Muscle layer of colon (tissue), 2 donors: ENCODE measurements around the gene ZSWIM5.
"Not testable (repeated sequence)": the region's sequence is repeated elsewhere in the genome, so short reads cannot be mapped to it uniquely, and the experiment has no call there.

Source experiments
- H3K27ac ChIP-seq: one replicate; pipeline ENCODE4 v1.7.0; 2013; ENCODE audit warnings: low read depth, mild to moderate bottlenecking, low read length, moderate library complexity
- H3K27me3 ChIP-seq, 2 donors: one replicate each; pipeline ENCODE4 v1.7.0; 2013; ENCODE audit warnings: low read length in 2 of 2, mild to moderate bottlenecking in 2 of 2; ENCODE audit not compliant: insufficient read depth in 2 of 2, control insufficient read depth in 1 of 2
- H3K36me3 ChIP-seq: one replicate; pipeline ENCODE4 v1.7.0; 2013; ENCODE audit warnings: mild to moderate bottlenecking, low read length; ENCODE audit not compliant: insufficient read depth
- H3K4me1 ChIP-seq: one replicate; pipeline ENCODE4 v1.7.0; 2013; ENCODE audit warnings: mild to moderate bottlenecking, low read length; ENCODE audit not compliant: insufficient read depth
- H3K4me3 ChIP-seq, 2 donors: one replicate each; pipeline ENCODE4 v1.7.0; 2013; ENCODE audit warnings: low read length in 2 of 2, low read depth in 1 of 2, mild to moderate bottlenecking in 1 of 2, moderate library complexity in 1 of 2
- H3K9ac ChIP-seq: one replicate; pipeline ENCODE4 v1.7.0; 2013; ENCODE audit warnings: low read length
- H3K9me3 ChIP-seq: one replicate; pipeline ENCODE4 v1.7.0; 2013; ENCODE audit warnings: mild to moderate bottlenecking, low read length
- donor health status: abdominal sarcoma.
- donor health status: Adenocarcinoma of cecum.

The ZSWIM5 gene

DNA sequence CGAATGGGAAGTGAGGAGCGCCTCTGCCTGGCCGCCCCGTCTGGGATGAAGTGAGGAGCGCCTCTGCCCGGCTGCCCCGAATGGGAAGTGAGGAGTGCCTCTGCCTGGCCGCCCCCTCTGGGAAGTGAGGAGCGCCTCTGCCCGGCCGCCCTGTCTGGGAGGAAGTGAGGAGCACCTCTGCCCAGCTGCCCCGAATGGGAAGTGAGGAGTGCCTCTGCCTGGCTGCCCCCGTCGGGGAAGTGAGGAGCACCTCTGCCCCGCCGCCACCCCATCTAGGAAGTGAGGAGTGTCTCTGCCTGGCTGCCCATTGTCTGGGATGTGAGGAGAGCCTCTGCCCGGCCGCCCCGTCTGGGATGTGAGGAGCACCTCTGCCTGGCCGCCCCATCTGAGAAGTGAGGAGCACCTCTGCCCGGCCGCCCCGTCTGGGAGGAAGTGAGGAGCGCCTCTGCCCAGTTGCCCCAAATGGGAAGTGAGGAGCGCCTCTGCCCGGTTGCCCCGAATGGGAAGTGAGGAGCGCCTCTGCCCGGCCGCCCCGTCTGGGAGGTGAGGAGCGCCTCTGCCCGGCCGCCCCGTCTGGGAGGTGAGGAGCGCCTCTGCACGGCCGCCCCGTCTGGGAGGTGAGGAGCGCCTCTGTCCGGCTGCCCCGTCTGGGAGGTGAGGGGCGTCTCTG is 100.8 kb downstream of the ZSWIM5 start:
- not testable (repeated sequence) for H3K9me3 ChIP-seq, H3K4me1 ChIP-seq

GRCh38 chr1:45103534-45103933 is 102.9 kb downstream of the ZSWIM5 start:
- H3K36me3 ChIP-seq = no peaks in the 10 kb centered on the region
- no peaks in the 10 kb centered on the region for H3K27me3 ChIP-seq
- no peaks in the 10 kb centered on the region for H3K4me1 ChIP-seq
- H3K9ac ChIP-seq = no peak overlapping the region
- no peak overlapping the region for H3K27ac ChIP-seq
- no peaks in the 10 kb centered on the region for H3K9me3 ChIP-seq
- H3K4me3 ChIP-seq = no peak overlapping the region

More for the DNA sequence above, 100.8 kb downstream of the ZSWIM5 start:
- not testable (repeated sequence) for H3K27me3 ChIP-seq, H3K27ac ChIP-seq, H3K36me3 ChIP-seq, H3K4me3 ChIP-seq, H3K9ac ChIP-seq

DNA sequence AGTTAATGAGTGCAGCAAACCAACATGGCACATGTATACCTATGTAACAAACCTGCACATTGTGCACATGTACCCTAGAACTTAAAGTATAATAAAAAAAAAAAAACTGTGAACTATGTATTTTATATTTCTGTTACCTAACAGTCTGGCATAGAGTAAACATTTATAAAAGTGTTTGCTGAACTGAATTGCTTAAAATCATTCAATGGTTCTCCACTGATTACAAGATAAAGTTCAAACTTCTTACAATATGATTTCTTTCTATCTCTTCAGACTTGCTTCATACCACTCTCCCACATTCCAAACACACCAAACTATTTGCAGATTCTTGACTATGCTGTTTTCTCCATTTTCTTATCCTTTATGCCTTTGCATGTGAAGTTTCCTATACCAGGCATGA is 104.5 kb downstream of the ZSWIM5 start:
- H3K36me3 ChIP-seq = no peaks in the 10 kb centered on the region
- no peaks in the 10 kb centered on the region for H3K4me1 ChIP-seq
- H3K27ac ChIP-seq = no peak overlapping the region
- H3K9me3 ChIP-seq = no peaks in the 10 kb centered on the region
- H3K9ac ChIP-seq = no peak overlapping the region
- H3K4me3 ChIP-seq = no peak overlapping the region
- H3K27me3 ChIP-seq = no peaks in the 10 kb centered on the region

DNA sequence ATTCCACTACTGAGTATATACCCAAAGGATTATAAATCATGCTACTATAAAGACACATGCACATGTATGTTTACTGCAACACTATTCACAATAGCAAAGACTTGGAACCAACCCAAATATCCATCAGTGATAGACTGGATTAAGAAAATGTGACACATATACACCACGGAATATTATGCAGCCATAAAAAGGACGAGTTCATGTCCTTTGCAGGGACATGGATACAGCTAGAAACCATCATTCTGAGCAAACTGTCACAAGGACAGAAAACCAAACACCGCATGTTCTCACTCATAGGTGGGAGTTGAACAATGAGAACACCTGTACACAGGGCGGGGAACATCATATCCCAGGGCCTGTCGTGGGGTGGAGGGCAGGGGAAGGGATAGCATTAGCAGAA is 104.9 kb downstream of the ZSWIM5 start:
- not testable (repeated sequence) for H3K36me3 ChIP-seq, H3K27ac ChIP-seq, H3K9me3 ChIP-seq, H3K4me1 ChIP-seq, H3K4me3 ChIP-seq, H3K9ac ChIP-seq, H3K27me3 ChIP-seq

GRCh38 chr1:45097944-45098343 is 108.5 kb downstream of the ZSWIM5 start:
- H3K4me3 ChIP-seq = no peak overlapping the region
- no peak overlapping the region for H3K9ac ChIP-seq
- H3K27me3 ChIP-seq = no peaks in the 10 kb centered on the region
- no peak overlapping the region for H3K27ac ChIP-seq
- H3K36me3 ChIP-seq = no peaks in the 10 kb centered on the region
- H3K4me1 ChIP-seq = no peaks in the 10 kb centered on the region
- H3K9me3 ChIP-seq = no peaks in the 10 kb centered on the region

- H3K36me3 ChIP-seq = no peaks in the 10 kb centered on the region
Measured at GRCh38 chr1:45097079-45097478, 109.3 kb downstream of the ZSWIM5 start.

GRCh38 chr1:45095450-45095849 is 111.0 kb downstream of the ZSWIM5 start:
- no peaks in the 10 kb centered on the region for H3K9me3 ChIP-seq
- H3K9ac ChIP-seq = no peak overlapping the region
- no peak overlapping the region for H3K4me3 ChIP-seq
- no peak overlapping the region for H3K27ac ChIP-seq
- no peaks in the 10 kb centered on the region for H3K36me3 ChIP-seq
- no peaks in the 10 kb centered on the region for H3K27me3 ChIP-seq
- H3K4me1 ChIP-seq = no peaks in the 10 kb centered on the region

More at GRCh38 chr1:45097079-45097478, 109.3 kb downstream of the ZSWIM5 start:
- Histone ChIP-seq H3K9me3 (no peaks in the 10 kb centered on the region), H3K27me3 (no peaks in the 10 kb centered on the region), H3K27ac (no peak overlapping the region), H3K4me1 (no peaks in the 10 kb centered on the region), H3K4me3 (no peak overlapping the region), H3K9ac (no peak overlapping the region)

DNA sequence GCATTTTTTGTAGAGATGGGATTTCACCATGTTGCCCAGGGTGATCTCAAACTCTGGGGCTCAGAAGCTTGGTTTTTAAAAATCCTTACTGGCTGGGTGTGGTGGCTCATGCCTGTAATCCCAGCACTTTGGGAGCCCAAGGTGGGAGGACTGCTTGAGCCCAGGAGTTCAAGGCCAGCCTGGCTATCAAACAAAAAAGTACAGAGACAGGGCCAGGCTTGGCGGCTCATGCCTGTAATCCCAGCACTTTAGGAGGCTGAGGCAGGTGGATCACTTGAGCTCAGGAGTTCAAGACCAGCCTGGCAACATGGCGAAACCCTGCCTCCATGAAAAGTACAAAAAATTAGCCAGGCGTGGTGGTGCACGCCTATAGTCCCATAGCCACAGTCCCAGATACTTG is 112.0 kb downstream of the ZSWIM5 start:
- H3K36me3 ChIP-seq, H3K27me3 ChIP-seq, H3K9me3 ChIP-seq, H3K9ac ChIP-seq, H3K27ac ChIP-seq, H3K4me3 ChIP-seq, H3K4me1 ChIP-seq: not testable (repeated sequence)

DNA sequence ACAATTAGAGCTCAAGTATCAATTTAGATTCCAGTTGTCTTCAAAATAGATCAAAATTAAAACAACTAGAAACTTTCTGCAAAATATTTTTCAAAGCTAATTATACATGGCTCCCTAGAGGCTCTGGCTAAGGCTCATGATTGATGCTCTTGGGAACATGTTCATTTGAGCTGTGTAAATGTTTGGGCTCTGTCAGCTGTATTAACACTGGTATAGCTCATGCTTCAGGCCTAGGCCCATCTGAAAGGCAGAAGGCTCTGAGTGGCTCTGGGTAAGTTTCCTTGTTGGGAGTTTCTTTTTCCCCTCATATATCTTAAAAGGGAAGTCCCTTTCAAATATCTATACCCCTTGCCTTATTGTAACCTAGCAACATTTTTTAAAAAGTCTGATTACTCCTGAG is 113.1 kb downstream of the ZSWIM5 start:
- no peak overlapping the region for H3K27ac ChIP-seq
- no peak overlapping the region for H3K9ac ChIP-seq
- no peaks in the 10 kb centered on the region for H3K27me3 ChIP-seq
- H3K36me3 ChIP-seq = no peaks in the 10 kb centered on the region
- no peaks in the 10 kb centered on the region for H3K4me1 ChIP-seq
- no peaks in the 10 kb centered on the region for H3K9me3 ChIP-seq
- H3K4me3 ChIP-seq = no peak overlapping the region

DNA sequence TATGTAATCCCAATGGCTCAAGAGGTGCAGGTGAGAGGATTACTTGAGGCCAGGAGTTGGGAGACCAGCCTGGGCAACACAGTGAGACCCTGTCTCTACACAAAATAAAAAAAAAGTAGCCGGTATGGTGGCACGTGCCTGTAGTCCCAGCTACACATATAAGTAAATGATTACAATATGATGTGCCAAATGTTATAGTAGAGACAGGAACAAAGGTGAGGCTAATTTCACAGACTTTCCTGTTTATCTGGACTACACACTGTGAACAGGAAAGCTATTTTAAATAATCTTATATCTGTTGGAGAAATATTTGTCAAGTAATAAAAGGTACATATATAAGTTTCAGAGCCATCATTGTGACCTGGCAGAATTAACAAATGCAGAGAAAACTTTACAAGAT is 116.7 kb downstream of the ZSWIM5 start:
- H3K9ac ChIP-seq = no peak overlapping the region

GRCh38 chr1:45084562-45084961 is 121.8 kb downstream of the ZSWIM5 start:
- no peaks in the 10 kb centered on the region for H3K36me3 ChIP-seq
- no peak overlapping the region for H3K4me3 ChIP-seq
- H3K9me3 ChIP-seq = no peaks in the 10 kb centered on the region
- H3K27ac ChIP-seq = no peak overlapping the region
- H3K9ac ChIP-seq = no peak overlapping the region
- no peaks in the 10 kb centered on the region for H3K4me1 ChIP-seq
- H3K27me3 ChIP-seq = no peaks in the 10 kb centered on the region

More for the DNA sequence above, 116.7 kb downstream of the ZSWIM5 start:
- no peaks in the 10 kb centered on the region for H3K4me1 ChIP-seq
- H3K4me3 ChIP-seq = no peak overlapping the region
- no peaks in the 10 kb centered on the region for H3K9me3 ChIP-seq
- H3K27me3 ChIP-seq = no peaks in the 10 kb centered on the region
- no peaks in the 10 kb centered on the region for H3K36me3 ChIP-seq
- no peak overlapping the region for H3K27ac ChIP-seq

DNA sequence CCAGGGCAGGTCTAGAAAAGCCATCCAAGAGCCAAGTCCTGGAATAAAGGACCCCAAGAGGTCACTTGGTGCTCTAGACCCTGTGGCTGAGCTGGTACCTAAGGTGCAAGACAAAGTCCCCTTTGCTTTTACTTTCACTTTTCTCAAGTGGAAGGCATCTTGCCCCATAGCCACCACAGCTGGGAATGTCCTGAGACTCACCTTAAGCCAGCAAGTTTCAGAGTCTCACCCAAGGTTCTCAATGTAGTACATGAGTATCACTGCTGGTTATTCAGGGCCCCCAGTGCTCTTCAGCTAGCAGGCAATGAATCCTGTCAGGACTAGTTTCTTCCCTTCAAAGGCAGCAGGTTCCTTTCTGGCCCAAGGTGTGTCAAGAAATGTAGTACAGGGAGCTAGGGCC is 126.9 kb downstream of the ZSWIM5 start:
- Histone ChIP-seq H3K4me3 (no peak overlapping the region), H3K9me3 (no peaks in the 10 kb centered on the region), H3K9ac (no peak overlapping the region), H3K27me3 (no peaks in the 10 kb centered on the region), H3K4me1 (no peaks in the 10 kb centered on the region), H3K36me3 (no peaks in the 10 kb centered on the region), H3K27ac (no peak overlapping the region)
